ENCODE measurements around the gene AZU1.

AZU1 gene

DNA sequence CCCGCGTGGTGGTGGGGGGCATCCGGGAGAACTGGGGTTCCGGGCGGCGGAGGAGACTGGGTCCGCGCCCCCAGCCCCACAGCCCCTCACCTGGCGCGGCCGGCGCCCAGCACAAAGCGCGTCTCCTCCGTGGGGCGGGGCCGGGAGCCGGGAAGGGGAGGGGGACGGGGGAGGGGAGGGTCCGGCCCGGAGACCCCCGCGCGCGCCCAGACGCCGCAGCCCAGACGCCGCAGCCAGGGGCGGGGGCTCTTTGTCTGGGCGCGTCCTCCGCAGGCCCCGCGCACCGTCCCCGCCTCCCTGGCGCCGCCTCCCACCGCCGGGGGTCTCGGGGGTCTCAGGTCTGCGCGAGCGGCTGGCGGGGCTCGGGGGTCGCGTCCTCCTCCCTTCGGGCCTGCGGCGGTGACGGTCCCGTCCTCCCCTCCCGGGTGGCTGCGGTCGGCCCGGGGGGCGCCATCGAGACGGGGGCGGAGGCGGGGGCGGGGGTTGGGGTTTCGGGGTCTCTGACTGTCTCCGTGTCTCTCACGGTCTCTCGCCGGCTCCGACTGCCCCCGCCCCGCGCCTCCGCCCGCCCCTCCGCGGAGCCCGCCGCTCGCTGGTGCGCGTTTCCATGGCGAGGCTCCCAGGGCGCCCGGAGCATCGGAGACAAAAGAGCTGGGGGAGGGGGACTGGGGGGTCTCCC lies 5.7 kb upstream of the AZU1 start, which contains the start of gene PLPPR3:
Gene PLPPR3 (minus strand): TSS at position 131 of the 679 bp plus-strand sequence. CDS start 396 bp downstream, outside the sequence.
- H3K27ac ChIP-seq: no peak within 1 kb of the TSS
- H2AFZ ChIP-seq: peak within 1 kb of the TSS; percentile 63
- TF ChIP-seq, protein P1, sequence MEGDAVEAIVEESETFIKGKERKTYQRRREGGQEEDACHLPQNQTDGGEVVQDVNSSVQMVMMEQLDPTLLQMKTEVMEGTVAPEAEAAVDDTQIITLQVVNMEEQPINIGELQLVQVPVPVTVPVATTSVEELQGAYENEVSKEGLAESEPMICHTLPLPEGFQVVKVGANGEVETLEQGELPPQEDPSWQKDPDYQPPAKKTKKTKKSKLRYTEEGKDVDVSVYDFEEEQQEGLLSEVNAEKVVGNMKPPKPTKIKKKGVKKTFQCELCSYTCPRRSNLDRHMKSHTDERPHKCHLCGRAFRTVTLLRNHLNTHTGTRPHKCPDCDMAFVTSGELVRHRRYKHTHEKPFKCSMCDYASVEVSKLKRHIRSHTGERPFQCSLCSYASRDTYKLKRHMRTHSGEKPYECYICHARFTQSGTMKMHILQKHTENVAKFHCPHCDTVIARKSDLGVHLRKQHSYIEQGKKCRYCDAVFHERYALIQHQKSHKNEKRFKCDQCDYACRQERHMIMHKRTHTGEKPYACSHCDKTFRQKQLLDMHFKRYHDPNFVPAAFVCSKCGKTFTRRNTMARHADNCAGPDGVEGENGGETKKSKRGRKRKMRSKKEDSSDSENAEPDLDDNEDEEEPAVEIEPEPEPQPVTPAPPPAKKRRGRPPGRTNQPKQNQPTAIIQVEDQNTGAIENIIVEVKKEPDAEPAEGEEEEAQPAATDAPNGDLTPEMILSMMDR (IDR thresholded peaks at IDR 0.05): no peak
- no peaks in the 10 kb centered on the region for H3K9me3 ChIP-seq (ENCODE audit: control insufficient read depth, low read length)
- no peaks in the 10 kb centered on the region for H3K79me2 ChIP-seq
- no peaks in the 10 kb centered on the region for H3K4me1 ChIP-seq
- H3K4me2 ChIP-seq (ENCODE audit: low read length): peak within 1 kb of the TSS; percentile 59
- H3K4me3 ChIP-seq (ENCODE audit: low read depth, low read length): no peak within 1 kb of the TSS
- no peak within 1 kb of the TSS for H3K9ac ChIP-seq
- H3K36me3 ChIP-seq (ENCODE audit: control insufficient read depth, insufficient read depth, low read length): no peaks in the 10 kb centered on the region
- H3K27me3 ChIP-seq (ENCODE audit: control insufficient read depth, insufficient read depth, low read length): no peaks in the 10 kb centered on the region

DNA sequence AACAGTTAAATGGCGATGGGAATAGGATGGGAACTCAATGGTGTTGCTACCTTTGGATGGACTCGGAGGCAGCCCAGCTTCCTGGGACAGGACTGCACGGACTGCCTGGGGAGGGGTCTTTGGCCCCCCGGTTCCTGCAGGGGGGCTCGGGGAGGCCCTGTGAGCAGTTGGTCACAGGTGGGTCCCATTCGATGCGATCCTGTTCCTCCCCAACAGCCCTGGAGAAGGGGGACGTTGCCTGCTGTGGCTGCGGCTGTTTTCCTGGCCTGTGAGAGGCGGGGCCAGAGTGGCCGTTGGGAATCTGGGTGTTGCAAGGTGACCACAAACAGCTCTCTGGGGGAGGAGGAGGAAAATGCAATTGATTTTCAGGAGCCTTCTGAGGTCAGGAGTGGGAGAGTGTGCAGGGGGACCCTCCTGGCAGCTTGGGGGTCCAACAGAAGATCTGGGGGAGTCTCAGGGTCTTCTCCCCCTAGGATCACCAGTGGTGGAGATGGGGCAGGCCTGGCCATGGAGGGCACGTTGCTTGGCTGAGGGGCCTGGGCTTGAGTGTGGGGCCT lies 4.0 kb upstream of the AZU1 start:
- H3K27ac ChIP-seq: no peak overlapping the region
- no peak overlapping the region for H3K4me2 ChIP-seq (ENCODE audit: low read length)
- H3K79me2 ChIP-seq: no peaks in the 10 kb centered on the region
- TF ChIP-seq, protein P1 (IDR thresholded peaks at IDR 0.05): no peak
- no peak overlapping the region for H2AFZ ChIP-seq
- no peaks in the 10 kb centered on the region for H3K9me3 ChIP-seq (ENCODE audit: control insufficient read depth, low read length)
- no peak overlapping the region for H3K9ac ChIP-seq
- no peaks in the 10 kb centered on the region for H3K4me1 ChIP-seq
- no peaks in the 10 kb centered on the region for H3K36me3 ChIP-seq (ENCODE audit: control insufficient read depth, insufficient read depth, low read length)
- no peak overlapping the region for H3K4me3 ChIP-seq (ENCODE audit: low read depth, low read length)
- H3K27me3 ChIP-seq (ENCODE audit: control insufficient read depth, insufficient read depth, low read length): no peaks in the 10 kb centered on the region

DNA sequence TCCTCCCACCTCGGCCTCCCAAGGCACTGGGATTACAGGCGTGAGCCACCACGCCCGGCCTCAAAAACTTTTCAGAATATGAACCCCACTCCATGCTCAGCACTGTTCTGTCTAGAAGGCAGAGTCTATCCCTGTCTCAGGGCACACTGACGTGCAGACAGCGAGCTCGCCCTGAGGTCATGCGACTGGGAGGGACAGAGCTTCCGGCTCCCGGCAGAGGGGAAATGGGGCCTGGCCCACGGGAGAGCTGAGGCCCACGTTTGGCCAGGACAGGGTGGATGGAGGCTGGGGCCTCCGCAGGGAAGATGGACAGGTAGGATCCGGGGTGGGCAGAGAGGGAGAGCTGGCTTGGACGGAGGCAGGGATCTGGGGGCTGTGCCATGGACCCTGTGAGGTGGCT lies 2.8 kb upstream of the AZU1 start:
- Histone ChIP-seq H3K9ac (no peak overlapping the region), H3K4me3 (ENCODE audit: low read depth, low read length) (no peak overlapping the region), H3K79me2 (no peaks in the 10 kb centered on the region), H3K36me3 (ENCODE audit: control insufficient read depth, insufficient read depth, low read length) (no peaks in the 10 kb centered on the region), H3K9me3 (ENCODE audit: control insufficient read depth, low read length) (no peaks in the 10 kb centered on the region), H3K4me1 (no peaks in the 10 kb centered on the region), H3K27ac (no peak overlapping the region), H2AFZ (no peak overlapping the region), H3K27me3 (ENCODE audit: control insufficient read depth, insufficient read depth, low read length) (no peaks in the 10 kb centered on the region), H3K4me2 (ENCODE audit: low read length) (no peak overlapping the region)
- TF ChIP-seq, protein P1 (IDR thresholded peaks at IDR 0.05): no peak

DNA sequence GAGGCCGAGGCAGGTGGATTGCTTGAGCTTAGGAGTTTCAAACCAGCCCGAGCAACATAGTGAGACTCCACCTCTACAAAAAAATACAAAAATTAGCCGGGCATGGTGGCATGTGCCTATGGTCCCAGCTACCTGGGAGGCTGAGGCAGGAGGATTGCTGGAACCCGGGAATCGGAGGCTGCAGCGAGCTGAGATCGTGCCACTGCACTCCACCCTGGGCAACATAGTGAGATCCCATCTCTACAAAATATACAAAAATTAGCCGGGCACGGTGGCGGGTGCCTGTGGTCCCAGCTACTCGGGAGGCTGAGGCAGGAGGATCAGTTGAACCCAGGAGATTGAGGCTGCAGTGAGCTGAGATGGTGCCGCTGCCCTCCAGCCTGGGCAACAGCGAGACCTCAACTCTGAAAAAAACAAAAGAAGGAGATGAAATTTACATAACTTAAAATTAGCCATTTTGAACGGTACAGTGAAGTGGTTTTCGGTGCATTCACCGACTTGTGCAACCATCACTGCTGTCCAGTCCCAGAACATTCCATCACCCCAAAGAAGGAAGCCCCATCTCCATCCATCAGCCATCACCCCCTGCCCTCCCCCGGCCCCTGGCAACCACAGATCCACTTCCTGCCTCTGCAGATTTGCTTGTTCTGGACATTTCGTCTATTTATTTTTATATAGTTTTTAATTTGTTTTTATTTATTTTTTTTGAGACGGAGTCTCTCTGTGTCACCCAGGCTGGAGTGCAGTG lies 1.6 kb upstream of the AZU1 start:
- Histone ChIP-seq H2AFZ (no peak overlapping the region), H3K9me3 (ENCODE audit: control insufficient read depth, low read length) (no peaks in the 10 kb centered on the region), H3K27ac (no peak overlapping the region), H3K4me2 (ENCODE audit: low read length) (no peak overlapping the region), H3K9ac (no peak overlapping the region), H3K27me3 (ENCODE audit: control insufficient read depth, insufficient read depth, low read length) (no peaks in the 10 kb centered on the region), H3K36me3 (ENCODE audit: control insufficient read depth, insufficient read depth, low read length) (no peaks in the 10 kb centered on the region), H3K4me3 (ENCODE audit: low read depth, low read length) (no peak overlapping the region), H3K4me1 (no peaks in the 10 kb centered on the region), H3K79me2 (no peaks in the 10 kb centered on the region)
- TF ChIP-seq, protein P1 (IDR thresholded peaks at IDR 0.05): no peak
